ENCODE data around the gene NT5DC3. TPM values are rescaled to one million over a fixed set of nuclear protein-coding genes. Genes with fewer than 3 reads are reported as not detected.
A peak's percentile ranks its signal among the peaks of the same experiment; 100 is the strongest.

NT5DC3 gene
- total and polyA plus RNA-seq, 9 of the 15 experiments (the other 6 are each of a cell fraction or from before 2014, with no cell fraction given) = 6.3 to 33.5 (median 24.5) TPM

DNA sequence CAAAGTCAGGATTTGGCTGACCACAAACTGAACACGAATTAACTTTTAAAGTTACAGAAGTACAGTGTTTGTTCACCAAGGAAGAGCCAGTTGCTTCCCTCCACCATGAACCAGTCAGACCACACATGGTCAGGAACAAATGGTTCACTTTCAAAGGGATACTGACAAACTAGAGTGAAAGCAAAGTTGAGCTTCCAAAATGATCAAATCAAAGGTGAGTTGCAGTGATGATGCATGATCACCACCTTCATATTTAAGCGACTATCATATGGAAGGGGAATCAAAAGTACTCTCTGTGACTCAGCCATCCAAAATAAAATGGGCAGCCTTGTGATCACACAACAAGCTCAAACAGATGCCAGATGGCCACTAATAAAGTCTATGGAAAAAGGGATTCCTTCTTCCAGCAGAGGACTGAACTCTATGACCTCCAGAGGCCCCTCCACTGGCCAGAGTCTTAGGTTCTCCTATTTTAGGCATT, 13.1 kb downstream of the NT5DC3 start:
- ChIA-PET CTCF (ENCODE audit: low intra/inter-chr PET ratio) (no interaction called here), POLR2A (interaction anchor here (1.0 to 1.8 kb wide), 5 partner anchors 8 to 64 kb away, joined by 3 to 4 read pairs (median 3); partner anchors contain the start of gene NT5DC3)
- no peak overlapping the region for H3K9ac ChIP-seq (ENCODE audit: insufficient read depth in 1 of 2, low read depth in 2 of 2, low read length in 2 of 2)
- no peak for FAIRE-seq
- peaks cover 35% of the 10 kb centered on the region; the same call in 2 of the 3 replicates for H3K36me3 ChIP-seq (ENCODE audit: control insufficient read depth, insufficient read depth, low read length)
- H3K79me2 ChIP-seq (ENCODE audit: control insufficient read depth, insufficient read depth, low read length) = peaks cover 100% of the 10 kb centered on the region
- no peaks in the 10 kb centered on the region for H3K9me1 ChIP-seq (ENCODE audit: control insufficient read depth, insufficient read depth, low read length)
- H3K9me3 ChIP-seq (replicated peaks; ENCODE audit: control insufficient read depth, insufficient read depth, low read depth, low read length) = peaks cover 4% of the 10 kb centered on the region; the same call in 1 of the 2 replicates
- 0 out of 2 replicates have a peak, but pooled peaks cover 2% of the 10 kb centered on the region for H4K20me1 ChIP-seq (replicated peaks; ENCODE audit: control insufficient read depth, insufficient read depth, low read length)
- 54% methylated on average over 2 of the region's 2 CpGs for WGBS (ENCODE audit: insufficient coverage, low coverage, missing lambda C conversion rate)
- H3K4me1 ChIP-seq (replicated peaks in 1 of 2; ENCODE audit: control insufficient read depth in 2 of 2, insufficient read depth in 2 of 2, low read length in 2 of 2) = no peaks in the 10 kb centered on the region; a peak in 1 of 5 replicates
- no peak overlapping the region for H2AFZ ChIP-seq (ENCODE audit: low read depth, low read length)
- DNase-seq (ENCODE audit: extremely low read depth in 1 of 4, low spot score in 3 of 4) = no peak
- BruUV-seq (replicated peaks) = no TSS peak
- in situ Hi-C loops (cut with MboI) (loop anchor here (5.0 kb wide), 1 partner anchor 104 kb away; the partner anchor contains the start of gene HSP90B1), intact Hi-C loops (cut with micrococcal nuclease) (no loop called here)
- H3K27me3 ChIP-seq (ENCODE audit: control insufficient read depth in 2 of 2, insufficient read depth in 2 of 2, low read length in 2 of 2) = no peaks in the 10 kb centered on the region
- no peak overlapping the region for H3K4me2 ChIP-seq (ENCODE audit: insufficient read depth, low read length)
- no peak overlapping the region for H3K4me3 ChIP-seq
- no peak for TF ChIP-seq NELFE (IDR thresholded peaks at IDR 0.05; ENCODE audit: insufficient read depth, insufficient read length)
- no peak for TF ChIP-seq HNRNPLL (IDR thresholded peaks at IDR 0.05; ENCODE audit: low read depth, low read length, poor library complexity, severe bottlenecking)
- no peak for TF ChIP-seq NONO (IDR thresholded peaks at IDR 0.05; ENCODE audit: low read depth in 2 of 2, low read length in 1 of 2)
- TF ChIP-seq, protein P1, sequence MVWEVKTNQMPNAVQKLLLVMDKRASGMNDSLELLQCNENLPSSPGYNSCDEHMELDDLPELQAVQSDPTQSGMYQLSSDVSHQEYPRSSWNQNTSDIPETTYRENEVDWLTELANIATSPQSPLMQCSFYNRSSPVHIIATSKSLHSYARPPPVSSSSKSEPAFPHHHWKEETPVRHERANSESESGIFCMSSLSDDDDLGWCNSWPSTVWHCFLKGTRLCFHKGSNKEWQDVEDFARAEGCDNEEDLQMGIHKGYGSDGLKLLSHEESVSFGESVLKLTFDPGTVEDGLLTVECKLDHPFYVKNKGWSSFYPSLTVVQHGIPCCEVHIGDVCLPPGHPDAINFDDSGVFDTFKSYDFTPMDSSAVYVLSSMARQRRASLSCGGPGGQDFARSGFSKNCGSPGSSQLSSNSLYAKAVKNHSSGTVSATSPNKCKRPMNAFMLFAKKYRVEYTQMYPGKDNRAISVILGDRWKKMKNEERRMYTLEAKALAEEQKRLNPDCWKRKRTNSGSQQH (CRISPR knock-in tag; IDR thresholded peaks at IDR 0.05) = no peak
- TF ChIP-seq, protein P2, sequence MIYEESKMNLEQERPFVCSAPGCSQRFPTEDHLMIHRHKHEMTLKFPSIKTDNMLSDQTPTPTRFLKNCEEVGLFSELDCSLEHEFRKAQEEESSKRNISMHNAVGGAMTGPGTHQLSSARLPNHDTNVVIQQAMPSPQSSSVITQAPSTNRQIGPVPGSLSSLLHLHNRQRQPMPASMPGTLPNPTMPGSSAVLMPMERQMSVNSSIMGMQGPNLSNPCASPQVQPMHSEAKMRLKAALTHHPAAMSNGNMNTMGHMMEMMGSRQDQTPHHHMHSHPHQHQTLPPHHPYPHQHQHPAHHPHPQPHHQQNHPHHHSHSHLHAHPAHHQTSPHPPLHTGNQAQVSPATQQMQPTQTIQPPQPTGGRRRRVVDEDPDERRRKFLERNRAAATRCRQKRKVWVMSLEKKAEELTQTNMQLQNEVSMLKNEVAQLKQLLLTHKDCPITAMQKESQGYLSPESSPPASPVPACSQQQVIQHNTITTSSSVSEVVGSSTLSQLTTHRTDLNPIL (CRISPR knock-in tag; IDR thresholded peaks at IDR 0.05) = no peak
- TF ChIP-seq ZNF778 (CRISPR knock-in tag; IDR thresholded peaks at IDR 0.05) = no peak
- no peak overlapping the region for H3K27ac ChIP-seq (ENCODE audit: extremely low read depth, low read depth, low read length)
- ATAC-seq = peak; percentile 36
